Activated effector memory CD4-positive, alpha-beta T cell treated with Interleukin-2 at 50 U/mL for 16 hours (primary cell): ENCODE data around the gene MUC22.
"Not testable (repeated sequence)": the region's sequence is repeated elsewhere in the genome, so short reads cannot be mapped to it uniquely, and the experiment has no call there.

Experiments
- DNase-seq: peaks from one replicate; pipeline ENCODE4 v3.0.0-alpha.2; 2020

MUC22 gene

GRCh38 chr6:31000067-31000860 lies 10.0 kb upstream of the MUC22 start:
- not testable (repeated sequence) for DNase-seq

- DNase-seq = no peak
Observed at GRCh38 chr6:31001281-31001888, 8.9 kb upstream of the MUC22 start.

GRCh38 chr6:31002471-31002870 lies 7.8 kb upstream of the MUC22 start:
- no peak for DNase-seq

- DNase-seq = no peak
Observed at GRCh38 chr6:31004794-31005193, 5.5 kb upstream of the MUC22 start.

- DNase-seq = no peak
Observed at GRCh38 chr6:31005249-31006020, 4.8 kb upstream of the MUC22 start.

GRCh38 chr6:31007694-31008093 lies 2.6 kb upstream of the MUC22 start:
- DNase-seq = no peak

- DNase-seq = no peak
Observed at GRCh38 chr6:31008165-31008564, 2.1 kb upstream of the MUC22 start.

GRCh38 chr6:31009731-31010130 lies 543 bp upstream of the MUC22 start:
- no peak for DNase-seq

GRCh38 chr6:31011153-31011552 lies 879 bp downstream of the MUC22 start:
- no peak for DNase-seq

- DNase-seq = no peak
Observed at GRCh38 chr6:31016659-31017299, 6.5 kb downstream of the MUC22 start.

- DNase-seq = not testable (repeated sequence)
Observed at GRCh38 chr6:31017436-31017835, 7.2 kb downstream of the MUC22 start.

GRCh38 chr6:31020057-31020456 lies 9.8 kb downstream of the MUC22 start:
- DNase-seq = no peak

- DNase-seq = not testable (repeated sequence)
Observed at GRCh38 chr6:31020631-31021255, 10.5 kb downstream of the MUC22 start.

- DNase-seq = not testable (repeated sequence)
Observed at GRCh38 chr6:31021705-31022531, 11.6 kb downstream of the MUC22 start.

- no peak for DNase-seq
Observed at GRCh38 chr6:31025595-31025994, 15.3 kb downstream of the MUC22 start.

GRCh38 chr6:31031095-31031494 lies 20.8 kb downstream of the MUC22 start:
- no peak for DNase-seq

GRCh38 chr6:31033075-31033474 lies 22.8 kb downstream of the MUC22 start:
- no peak for DNase-seq

- no peak for DNase-seq
Observed at GRCh38 chr6:31035862-31036497, 25.7 kb downstream of the MUC22 start.

GRCh38 chr6:31037169-31037568 lies 26.9 kb downstream of the MUC22 start:
- DNase-seq = no peak

GRCh38 chr6:31037682-31038081 lies 27.4 kb downstream of the MUC22 start:
- DNase-seq = no peak

- DNase-seq = no peak
Observed at GRCh38 chr6:31038559-31038958, 28.3 kb downstream of the MUC22 start.
